ENCODE measurements around the gene RTL3.

RTL3 gene

DNA sequence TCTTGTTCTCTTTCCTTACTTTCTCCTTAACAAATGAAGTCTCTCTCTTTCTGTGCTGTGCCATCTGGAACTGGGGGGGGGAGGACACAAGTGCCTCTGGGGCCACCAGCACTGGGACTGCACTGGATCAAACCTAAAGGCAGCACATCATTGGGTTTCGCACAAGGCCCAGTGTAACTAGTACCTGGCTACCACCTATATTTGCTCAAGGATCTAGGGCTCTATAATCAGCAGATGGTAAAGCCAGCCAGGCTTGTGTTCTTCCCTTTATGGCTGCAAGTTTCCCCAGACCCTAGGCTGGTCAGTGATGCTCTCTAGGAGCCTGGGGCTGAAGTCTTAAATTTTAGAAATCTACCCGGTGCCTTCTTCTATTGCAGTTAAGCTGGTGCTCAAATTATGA, 40.1 kb downstream of the RTL3 start:
- DNase-seq (ENCODE audit: low read depth): no peak

DNA sequence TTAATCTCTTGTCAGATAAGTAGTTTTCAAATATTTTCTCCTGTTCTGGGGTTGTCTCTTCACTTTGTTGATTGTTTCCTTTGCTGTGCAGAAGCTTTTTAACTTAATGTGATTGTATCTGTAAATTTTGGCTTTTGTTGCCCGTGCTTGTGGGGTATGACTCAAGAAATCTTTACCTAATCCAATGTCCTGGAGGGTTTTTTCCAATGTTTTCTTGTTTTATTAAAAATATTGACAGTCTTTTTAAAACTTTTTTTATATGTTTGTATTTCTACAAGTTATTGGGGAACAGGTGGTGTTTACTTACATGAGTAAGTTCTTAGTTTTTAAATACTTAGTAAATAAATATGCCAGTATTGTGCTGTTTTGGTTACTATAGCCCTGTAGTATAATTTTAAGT, 44.9 kb downstream of the RTL3 start:
- no peak for DNase-seq (ENCODE audit: low read depth)

All from CMK (cell line).